ENCODE measurements around the gene DENND6B. TPM values are rescaled to one million over a fixed set of nuclear protein-coding genes. Genes with fewer than 3 reads are reported as not detected.

The DENND6B gene
- total RNA-seq, 1 donor from 2014 or later = 1.4 TPM

DNA sequence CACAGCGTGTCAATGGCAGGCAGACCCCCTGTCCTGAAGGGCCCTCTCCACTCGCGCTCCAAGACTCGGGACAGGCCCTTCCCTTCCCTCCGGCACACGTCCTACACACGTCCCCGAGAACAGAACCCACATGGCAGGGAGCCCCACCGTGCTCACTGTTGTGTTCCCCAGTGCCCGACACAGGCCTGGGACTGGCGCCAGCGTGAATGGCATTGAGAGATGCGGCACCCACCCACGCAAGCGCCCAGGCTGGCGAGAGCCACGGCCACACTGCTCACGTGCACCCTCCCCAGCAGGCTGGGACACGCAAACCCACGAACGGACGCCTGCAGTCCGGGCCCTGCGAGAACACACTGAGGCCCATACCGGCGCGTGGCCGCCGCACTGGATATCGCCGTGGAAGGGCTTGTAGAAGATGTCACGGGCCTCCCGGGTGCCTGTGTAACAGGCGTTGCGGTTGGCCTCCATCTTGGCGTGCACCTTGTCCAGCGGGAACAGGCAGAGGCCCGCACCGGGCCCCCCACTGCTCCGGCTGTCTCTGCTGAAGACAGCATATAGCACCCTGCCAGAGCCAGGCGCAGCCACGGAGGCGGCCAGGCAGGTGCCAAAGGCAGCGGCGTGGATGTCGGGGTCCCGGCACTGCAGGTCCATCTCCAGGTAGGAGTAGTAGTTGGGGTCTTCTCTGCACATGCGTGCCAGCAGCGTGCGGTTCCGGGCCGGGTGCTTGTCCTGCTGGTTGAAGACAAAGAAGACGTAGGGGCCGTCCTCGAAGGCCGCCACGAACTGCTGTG is 37.5 kb downstream of the DENND6B start:
- no peak for DNase-seq (ENCODE audit: low spot score)

DNA sequence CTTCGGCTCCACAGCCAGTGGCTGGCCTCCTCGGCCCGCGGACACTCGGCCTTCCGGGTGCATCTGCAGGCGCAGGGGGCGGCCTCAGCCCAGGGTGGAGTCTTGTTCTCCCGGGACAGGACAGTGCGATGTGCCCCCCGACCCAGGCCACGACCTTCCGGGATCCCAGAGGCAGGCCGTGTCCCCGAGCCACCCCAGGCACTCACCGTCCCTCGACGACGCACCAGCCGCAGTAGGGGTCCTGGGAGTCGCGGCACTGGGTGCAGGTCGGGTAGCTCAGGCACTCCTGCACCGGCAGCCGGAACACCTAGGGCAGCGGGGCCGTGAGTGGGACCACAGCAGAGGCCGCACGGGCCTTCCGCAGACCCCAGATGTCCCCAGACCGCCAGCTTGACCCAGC is 39.1 kb downstream of the DENND6B start:
- no peak for DNase-seq (ENCODE audit: low spot score)

DNA sequence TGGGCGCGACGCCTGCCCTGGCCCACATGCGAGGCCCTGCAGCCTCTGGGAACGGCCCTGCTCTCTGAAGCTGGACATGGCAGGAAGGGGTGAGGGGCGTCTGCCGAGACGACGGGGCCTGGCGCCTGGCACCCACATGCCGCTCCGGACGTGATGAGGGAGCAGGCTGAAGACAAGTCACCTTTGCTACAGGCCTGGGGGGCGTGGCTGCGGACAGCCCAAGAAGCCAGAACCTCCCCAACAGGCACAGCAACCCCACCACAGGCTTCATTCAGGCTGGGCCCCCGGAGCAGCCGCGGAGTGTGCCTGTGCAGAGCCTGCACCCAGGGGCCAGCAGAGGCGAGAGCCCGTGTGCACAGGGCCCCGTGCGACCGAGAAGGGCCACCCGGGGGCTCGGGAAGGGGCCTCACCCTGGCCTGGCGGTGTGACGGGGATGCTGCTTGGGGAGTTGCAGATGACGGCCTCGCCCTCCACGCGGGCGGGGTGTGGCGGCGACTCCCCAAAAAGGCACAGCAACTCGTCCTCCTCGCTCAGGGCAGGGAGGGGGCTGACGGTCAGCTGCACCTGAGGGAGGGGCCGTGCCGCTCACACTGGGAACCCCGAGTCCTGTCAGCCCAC is 40.0 kb downstream of the DENND6B start:
- DNase-seq (ENCODE audit: low spot score) = no peak

DNA sequence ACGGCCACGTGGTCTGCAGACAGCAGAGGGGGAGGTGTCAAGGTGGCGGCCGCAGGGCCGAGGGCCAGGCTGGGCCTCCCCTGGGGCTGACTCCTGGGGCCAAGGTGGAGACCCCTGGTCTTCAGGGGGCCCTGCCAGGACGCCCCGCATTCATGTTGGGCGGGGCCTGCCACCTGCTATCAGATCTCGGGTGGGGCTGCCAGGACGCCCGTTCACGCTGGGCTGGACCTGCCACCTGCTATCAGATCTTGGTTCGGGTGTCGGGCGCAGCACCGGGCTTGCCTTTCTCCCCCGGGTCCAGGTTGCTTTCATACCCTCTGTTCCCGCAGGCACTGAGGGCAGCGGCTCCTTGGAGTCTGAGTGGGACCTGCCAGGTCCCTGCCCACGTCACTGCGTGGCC is 40.5 kb downstream of the DENND6B start:
- no peak for DNase-seq (ENCODE audit: low spot score)

DNA sequence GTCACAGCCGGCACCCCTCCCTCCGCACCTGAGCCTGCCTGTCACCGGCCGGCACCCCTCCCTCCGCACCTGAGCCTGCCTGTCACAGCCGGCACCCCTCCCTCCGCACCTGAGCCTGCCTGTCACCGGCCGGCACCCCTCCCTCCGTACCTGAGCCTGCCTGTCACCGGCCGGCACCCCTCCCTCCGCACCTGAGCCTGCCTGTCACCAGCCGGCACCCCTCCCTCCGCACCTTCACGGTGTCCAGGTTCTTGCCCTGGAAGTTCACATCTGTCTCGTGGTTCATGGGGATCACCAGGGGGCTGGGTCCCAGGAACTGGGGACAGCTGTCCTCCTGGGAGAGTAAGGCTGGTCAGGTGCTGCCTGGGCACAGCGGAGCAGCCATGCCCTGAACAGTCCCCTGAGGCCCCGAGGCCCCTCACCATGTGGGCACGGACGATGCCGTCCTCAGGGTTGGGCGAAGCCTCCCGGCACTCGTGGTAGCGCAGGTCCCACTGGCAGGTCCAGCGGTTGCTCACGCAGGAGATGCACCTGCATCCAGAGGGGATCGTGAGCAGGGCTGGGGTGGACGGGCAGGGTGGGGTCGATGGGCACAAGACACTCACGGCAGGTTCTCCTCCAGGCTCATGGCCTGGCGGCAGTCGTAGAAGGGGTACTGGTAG is 41.1 kb downstream of the DENND6B start:
- DNase-seq (ENCODE audit: low spot score) = no peak

DNA sequence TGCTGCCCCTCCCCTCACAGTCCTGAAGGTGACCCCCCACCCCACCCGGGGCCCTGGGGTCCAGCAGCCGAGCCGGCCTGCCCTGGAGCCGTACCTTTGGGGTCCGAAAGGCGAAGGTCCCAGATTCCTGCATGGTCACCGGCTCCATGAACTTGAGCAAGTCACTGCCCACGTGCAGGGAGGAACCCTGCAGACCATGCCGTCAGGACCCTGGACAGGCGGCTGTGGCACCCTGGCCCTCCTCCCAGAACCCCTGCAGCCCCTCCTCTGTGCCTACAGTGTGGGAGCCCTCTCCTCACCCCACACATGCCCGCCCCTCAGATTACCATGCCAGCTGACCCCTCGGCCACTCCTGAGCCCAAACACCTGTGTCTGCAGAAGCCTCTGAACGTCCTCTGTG is 42.3 kb downstream of the DENND6B start:
- no peak for DNase-seq (ENCODE audit: low spot score)

DNA sequence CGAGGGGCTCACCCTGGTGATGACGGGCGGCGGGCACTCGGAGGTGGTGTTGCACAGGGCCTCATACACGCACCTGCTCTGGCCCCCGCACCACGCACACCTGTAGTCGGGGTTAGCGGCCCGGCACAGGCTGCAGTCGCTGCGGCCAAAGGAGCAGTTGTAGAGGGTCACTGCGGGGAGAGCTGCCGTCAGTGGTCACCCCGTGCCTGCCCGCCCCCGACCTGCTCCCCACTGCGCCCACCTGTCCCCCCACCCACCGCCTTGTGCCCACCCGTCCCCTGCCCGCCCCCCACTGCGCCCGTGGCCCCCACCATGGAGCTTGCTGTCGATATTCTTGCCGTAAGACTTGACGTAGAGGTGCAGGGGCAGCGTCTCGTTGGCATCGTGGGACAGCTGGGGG is 43.0 kb downstream of the DENND6B start:
- no peak for DNase-seq (ENCODE audit: low spot score)

DNA sequence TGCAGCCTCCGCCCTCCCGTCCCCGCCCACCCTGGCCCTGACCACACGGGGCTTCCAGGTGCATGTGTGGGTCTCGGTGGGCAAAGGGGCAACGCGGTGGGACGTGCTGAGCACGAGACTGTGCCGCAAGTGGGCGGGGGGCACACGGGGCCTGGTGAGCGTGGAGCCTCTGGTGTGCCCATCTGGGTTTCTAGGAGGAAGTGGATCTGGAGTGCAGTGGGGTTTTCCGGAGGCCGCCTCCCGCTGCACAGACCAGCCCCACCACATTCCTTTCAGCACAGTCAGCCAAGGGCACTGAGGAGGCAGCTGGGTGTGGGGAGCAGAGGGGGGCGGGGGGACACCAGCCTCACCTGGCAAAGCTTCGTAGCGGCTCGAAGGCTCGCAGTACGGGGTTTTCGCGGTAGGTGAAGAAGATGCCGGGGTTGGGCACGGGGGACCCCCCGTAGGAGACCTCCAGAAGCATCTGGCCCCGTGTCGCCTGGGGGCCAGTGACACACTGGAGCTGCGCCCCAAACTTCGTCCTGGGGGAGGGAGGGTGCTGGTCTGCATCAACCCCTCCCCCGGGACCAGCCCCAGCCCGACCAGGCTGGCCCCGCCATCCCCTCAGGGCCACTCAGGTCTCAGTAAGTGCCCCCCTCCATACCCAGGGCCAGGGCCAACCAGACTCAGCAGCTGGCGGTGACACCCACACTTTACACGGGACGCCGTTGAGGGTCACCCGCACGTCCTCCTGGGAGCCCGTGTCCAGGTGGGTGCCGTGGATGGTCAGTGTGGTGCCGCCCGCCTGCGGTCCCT is 44.3 kb downstream of the DENND6B start:
- peak; percentile 74 for DNase-seq (ENCODE audit: low spot score)

DNA sequence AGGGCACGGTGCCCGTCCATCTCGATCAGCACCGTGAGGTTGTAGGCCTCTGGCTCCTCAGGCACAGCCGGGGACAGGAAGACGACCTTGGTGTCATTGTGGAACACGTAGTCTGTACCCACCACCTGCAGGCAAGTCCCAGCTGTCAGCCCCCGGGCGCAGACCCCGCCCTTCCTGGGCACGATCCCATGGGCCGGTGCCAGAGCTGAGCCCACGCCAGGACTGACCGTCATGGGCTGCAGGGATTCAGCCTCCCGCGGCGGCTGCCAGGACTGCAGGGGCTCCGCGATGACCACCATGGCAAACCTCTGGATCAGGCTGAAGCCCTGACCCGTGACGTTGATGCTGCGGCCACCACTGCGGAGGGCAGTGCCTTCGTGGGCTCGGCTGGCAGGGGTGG is 44.9 kb downstream of the DENND6B start:
- DNase-seq (ENCODE audit: low spot score) = no peak

DNA sequence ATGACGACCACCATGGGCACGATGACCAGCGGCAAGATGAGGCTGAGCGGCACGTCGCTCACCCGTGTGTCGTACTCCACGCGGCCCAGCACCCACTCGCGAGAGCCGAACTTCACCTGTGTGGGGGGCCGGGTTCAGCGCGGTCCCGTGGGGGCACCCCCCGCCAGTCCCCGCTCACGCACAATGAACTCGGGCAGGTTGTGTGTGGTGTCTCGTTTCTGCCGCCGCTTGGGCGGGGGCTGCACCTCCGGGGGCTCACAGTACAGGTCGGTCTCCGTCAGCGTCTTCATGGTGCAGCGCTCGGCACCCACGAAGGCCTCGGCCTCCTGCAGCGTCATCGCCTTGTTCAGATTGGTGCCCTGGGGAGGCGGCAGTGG is 45.4 kb downstream of the DENND6B start:
- DNase-seq (ENCODE audit: low spot score) = no peak

DNA sequence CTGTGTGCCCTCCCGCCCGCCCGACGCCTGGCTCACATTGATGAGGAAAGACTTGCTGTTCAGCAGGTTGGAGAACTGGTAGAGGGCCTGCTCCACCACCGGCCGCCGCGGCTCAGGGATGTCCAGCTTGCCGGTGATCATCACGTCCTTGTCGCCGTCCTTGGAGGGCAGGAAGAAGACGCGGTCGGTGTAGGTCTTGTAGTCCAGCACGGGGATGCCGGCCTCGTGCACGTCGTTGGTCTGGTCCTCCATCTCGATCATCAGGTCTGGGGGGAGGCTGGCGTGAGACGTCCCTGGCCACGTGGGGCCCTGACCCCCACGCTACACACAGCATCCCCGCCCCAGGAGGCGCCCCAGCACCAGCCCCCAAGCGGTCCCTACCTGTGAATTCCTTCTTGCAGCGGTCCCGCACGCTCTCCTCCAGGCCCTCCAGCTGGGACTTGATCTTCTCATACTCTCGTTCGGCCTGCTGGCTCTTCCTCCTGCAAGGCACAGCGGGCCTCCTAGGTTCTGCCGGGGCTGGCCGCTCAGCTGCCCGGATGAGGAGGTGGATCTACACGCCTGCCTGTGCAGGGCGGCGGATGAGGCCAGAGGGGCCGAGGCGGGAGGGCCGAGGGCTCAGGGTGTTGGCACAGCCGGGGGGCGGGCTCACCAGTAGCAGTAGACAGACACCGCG is 46.0 kb downstream of the DENND6B start:
- no peak for DNase-seq (ENCODE audit: low spot score)

DNA sequence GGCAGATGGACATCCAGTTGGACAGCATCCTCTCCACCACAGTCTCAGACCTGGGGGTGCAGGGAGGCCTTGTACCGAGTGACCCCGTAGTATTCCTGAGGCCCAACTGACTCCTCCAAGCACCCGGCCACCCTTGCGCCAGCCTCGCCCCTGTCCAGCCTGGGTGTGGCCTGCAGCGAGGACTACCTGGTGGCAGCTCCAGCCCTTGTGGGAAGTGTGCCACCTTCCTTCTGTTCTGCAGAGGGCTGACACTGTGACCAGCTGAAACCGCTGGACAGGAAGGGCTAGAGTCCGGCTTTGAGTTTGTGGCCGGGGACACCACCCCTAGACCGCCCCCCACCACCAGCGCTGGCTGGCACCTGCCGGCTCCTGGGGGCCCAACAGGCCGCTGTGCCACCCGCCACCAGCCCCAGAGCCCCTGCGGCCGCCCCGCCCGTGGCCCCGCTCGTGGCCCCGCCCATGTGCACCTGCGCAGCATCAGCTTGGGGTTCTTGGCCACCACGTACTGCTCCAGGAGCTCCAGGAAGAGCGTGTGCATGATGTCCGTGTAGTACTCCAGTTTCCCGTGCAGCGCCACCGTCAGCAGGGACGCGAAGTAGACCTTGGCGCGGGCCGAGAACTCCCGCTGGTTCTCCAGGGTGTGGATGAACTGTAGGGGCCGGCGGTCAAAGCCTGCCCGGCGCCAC is 46.6 kb downstream of the DENND6B start:
- no peak for DNase-seq (ENCODE audit: low spot score)

DNA sequence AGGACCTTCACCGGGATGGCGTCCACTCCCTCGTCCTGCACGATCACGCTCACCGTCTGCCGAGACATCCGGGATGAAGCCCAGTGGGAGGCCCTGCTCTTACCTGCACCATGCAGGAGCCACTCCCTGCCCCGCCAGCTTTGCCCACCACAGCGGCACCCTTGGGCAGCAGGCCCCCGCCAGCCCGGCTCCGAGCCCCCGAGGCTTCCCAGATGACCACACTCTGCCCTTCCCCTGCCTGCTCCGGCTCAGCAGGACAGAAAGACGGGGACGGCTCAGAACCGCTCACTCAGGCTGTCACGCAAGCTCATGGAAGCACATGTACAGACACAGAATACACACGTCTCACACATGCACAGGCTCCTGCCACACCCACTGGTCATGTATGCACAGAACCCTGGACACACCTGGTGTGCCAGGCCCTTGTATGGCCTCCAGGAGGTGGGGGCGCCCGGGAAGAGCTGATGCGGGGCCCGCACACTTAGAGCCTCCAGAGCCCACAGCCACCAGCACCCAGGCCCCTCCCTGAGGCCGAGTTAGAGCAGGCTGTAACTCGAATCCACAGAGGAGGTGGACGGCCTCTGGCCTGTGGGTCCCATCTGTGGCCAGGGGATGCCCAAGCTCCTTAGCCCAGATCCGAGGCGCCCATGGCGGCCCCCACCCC is 47.7 kb downstream of the DENND6B start:
- no peak for DNase-seq (ENCODE audit: low spot score)

DNA sequence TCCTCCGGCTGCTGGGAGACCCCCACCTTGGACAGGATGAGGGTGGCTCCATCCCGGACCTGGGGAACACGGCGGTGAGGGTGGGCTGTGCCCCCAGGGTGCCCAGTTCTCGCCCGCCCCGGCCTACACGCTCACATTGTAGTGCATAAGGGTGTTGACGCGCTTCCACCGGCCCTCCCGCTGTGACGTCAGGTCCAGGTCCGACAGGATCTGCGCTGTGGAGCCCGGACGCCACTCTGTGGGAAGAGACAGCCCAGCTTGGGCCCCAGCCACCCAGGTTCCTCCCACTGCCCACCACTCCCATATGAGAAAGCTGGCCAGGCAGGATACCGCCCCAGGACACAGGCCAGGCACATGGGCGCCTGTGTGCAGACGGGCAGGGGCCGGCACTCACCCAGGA is 48.4 kb downstream of the DENND6B start:
- DNase-seq (ENCODE audit: low spot score) = no peak

DNA sequence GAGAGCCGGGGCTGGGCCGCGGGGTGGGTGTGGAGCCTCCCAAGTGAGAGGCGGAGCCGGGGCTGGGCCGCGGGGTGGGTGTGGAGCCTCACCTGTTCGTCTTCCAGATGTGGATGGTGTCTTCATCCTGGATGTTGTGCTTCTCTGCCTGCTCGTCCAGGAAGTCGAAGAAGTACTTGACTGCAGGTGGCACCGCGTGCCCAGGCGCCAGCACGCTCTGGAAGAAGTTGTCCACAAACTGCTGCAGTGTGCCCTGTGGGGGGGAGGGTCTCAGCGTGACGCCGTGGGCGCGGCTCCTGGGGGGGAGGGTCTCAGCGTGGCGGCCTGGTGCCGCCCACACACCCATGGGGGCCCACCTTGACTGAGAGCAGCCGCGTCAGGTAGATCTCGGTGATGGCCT is 49.1 kb downstream of the DENND6B start:
- no peak for DNase-seq (ENCODE audit: low spot score)

DNA sequence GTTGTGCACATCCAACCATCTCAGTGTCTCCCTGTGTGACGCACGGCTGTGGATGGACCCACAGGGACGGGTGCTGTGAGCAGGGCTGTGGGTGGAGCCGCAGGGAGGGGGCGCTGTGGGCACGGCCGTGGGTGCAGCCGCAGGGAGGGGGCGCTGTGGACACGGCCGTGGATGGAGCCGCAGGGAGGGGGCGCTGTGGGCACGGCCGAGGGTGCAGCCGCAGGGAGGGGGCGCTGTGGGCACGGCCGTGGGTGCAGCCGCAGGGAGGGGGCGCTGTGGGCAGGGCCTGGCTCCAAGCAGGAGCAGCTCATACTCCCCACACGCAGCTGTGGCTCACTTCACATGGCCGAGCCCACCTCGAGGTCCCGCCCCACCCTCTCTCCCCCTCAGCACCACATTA is 50.7 kb downstream of the DENND6B start:
- no peak for DNase-seq (ENCODE audit: low spot score)

DNA sequence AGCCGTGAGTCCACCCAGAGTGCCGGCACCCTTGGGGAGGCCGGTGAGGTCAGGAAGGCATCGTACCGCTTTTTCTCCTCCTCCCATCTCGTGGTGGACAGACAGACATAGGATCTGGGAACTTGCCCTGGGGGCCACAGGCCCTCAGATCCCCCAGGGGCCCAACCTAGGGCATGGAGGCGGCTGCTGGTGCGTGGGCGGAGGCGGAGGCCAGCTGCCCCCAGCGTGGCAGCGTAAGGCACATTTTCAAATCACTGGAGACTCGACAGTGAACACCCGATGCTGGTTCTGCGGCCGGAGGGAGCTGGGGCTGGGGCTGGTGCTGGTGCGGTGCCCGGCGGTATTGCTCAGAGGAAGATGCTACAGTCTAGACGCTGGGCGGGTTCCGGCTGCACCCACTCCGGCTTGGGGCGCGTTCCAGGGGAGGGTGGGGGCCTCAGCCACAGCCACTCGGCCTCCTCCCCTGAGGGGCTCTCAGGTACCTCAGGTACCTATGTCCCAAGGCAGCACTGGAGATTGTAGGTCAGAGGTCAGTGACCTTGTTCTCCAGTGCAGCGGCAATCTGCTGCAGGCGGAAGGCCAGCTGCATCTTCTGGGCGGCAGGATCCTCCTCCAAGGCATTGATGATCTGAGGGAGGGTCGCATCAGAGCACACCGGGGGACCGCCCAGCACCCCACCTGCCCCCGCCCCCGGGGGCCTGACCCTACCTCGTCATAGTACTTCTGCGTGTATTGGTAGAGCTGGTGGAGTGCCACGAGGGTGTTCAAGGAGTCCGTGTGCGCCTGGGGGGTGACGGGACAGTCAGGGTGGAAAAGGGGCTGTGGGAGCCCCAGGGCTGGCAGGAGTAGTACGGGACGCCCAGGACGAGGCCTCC is 51.4 kb downstream of the DENND6B start:
- no peak for DNase-seq (ENCODE audit: low spot score)

DNA sequence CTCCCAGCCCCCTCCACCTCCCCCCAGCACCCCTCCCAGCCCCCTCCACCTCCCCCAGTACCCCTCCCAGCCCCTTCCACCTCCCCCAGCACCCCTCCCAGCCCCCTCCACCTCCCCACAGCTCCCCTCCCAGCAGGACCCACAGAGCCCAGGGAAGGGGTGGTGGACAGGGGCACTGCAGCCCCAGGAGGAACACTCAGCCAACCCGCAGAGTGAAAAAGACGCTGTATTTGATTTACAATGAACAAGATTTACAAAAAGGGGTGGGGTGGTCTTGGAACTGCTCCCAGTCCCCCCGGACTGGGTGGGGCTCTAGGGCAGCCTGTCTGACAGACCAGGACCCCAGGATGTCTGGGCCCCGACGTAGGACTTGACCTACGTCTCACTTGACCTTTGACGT is 52.0 kb downstream of the DENND6B start:
- DNase-seq (ENCODE audit: low spot score) = no peak

DNA sequence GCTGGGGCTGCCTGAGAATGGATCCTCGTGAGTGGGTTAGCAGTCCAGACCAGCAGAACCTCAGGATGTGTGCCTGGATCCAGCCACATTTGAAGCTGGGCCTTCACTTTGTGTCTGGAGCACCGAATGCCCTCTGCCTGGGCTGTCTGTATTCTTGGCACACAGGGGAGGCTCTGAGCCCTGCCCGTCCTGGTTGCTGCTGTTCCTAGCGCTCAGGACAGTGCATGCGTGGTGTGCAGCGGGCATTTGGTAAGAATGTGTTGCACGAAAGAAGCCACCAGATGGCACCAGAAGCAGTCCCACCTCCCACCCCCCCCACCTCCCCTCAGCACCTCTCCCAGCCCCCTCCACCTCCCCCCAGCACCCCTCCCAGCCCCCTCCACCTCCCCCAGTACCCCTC is 52.5 kb downstream of the DENND6B start:
- DNase-seq (ENCODE audit: low spot score) = no peak
